Lung (tissue), 12 donors: Measurements from ENCODE around the gene USP3. TPM values are rescaled to one million over a fixed set of nuclear protein-coding genes. Genes with fewer than 3 reads are reported as not detected.

Source experiments
- ATAC-seq: fragments of 200-7000 bp; cut with Tn5 transposase; one replicate; pipeline ENCODE4 v1.9.1; 2020; ENCODE audit warnings: moderate number of reproducible peaks; ENCODE audit not compliant: insufficient read depth, low FRiP score
- DNase-seq, 3 donors: peaks; one replicate each; pipeline ENCODE4 v3.0.0-alpha.2; 2013 to 2017
- H3K27ac ChIP-seq, 2 donors: one replicate each; pipeline ENCODE4 v1.5.1; 2013; ENCODE audit warnings: mild to moderate bottlenecking in 2 of 2, moderate library complexity in 2 of 2, control low read depth in 1 of 2, inconsistent platforms in 1 of 2, low read depth in 1 of 2, low read length in 1 of 2
- H3K27me3 ChIP-seq, 3 donors: one replicate each; pipeline ENCODE4 v1.5.1; 2013; ENCODE audit warnings: low read length in 2 of 3; ENCODE audit not compliant: control insufficient read depth in 3 of 3, insufficient read depth in 3 of 3
- H3K36me3 ChIP-seq, 4 donors: one replicate each; pipeline ENCODE4 v1.5.1; 2013; ENCODE audit warnings: low read length in 4 of 4, mild to moderate bottlenecking in 1 of 4, moderate library complexity in 1 of 4; ENCODE audit not compliant: control insufficient read depth in 4 of 4, insufficient read depth in 4 of 4
- H3K4me1 ChIP-seq, 5 donors: one replicate each; pipeline ENCODE4 v1.5.1; 2013; ENCODE audit warnings: low read length in 5 of 5, mild to moderate bottlenecking in 2 of 5, moderate library complexity in 1 of 5; ENCODE audit not compliant: control insufficient read depth in 5 of 5, insufficient read depth in 5 of 5
- H3K4me3 ChIP-seq: one replicate; pipeline ENCODE4 v1.5.1; 2013; ENCODE audit warnings: mild to moderate bottlenecking, control low read depth, moderate library complexity
- H3K9ac ChIP-seq, 2 donors: one replicate each; pipeline ENCODE4 v1.5.1; 2013; ENCODE audit warnings: low read length in 2 of 2, control low read depth in 1 of 2; ENCODE audit not compliant: insufficient read depth in 1 of 2
- H3K9me3 ChIP-seq, 4 donors: one replicate each; pipeline ENCODE4 v1.5.1; 2013; ENCODE audit warnings: low read length in 3 of 4, mild to moderate bottlenecking in 1 of 4, moderate library complexity in 1 of 4; ENCODE audit not compliant: control insufficient read depth in 4 of 4, insufficient read depth in 3 of 4
- CTCF ChIP-seq: IDR thresholded peaks from 2 replicates; pipeline ENCODE4 v1.5.1; 2012; ENCODE audit warnings: mild to moderate bottlenecking; ENCODE audit errors: control extremely low read depth, extremely low read depth
- WGBS, 2 donors: extraction: QIAGEN DNeasy Blood & Tissue Kit; methylation state at CpG; one replicate each; pipeline ENCODE4 v1.1.7; 2013; 5-methylcytosine and 5-hydroxymethylcytosine counted together
- polyA plus RNA-seq, 2 donors: library from polyadenylated mRNA; stranded (reverse); fragments of 200-250 nt; gene quantifications; one replicate each; pipeline ENCODE4 v1.2.1, GENCODE V29; 2013
- total RNA-seq, 2 donors: library from RNA; depleted of rRNA in 1 of 2; stranded (reverse); fragments of >200 nt in 1 of 2; gene quantifications; one replicate each; pipeline ENCODE4 v1.2.1, GENCODE V29; 2014 to 2021
- donor health status: control.
- donor health status: control.
- donor health status: Bipolar disorder and iron deficiency.
- donor health status: healthy.
- donor health status: DM: yes; HTN: yes; CAD: no.

The USP3 gene
- total and polyA plus RNA-seq, 4 donors: 29.1 to 95.5 (median 49.9) TPM

- WGBS, 2 donors: 87 to 93% methylated on average over 6 of the region's 6 CpGs
- Histone ChIP-seq H3K27me3 (no peaks in the 10 kb centered on the region), H3K9ac (no peak overlapping the region), H3K4me3 (no peak overlapping the region), H3K36me3 (peaks cover 6 to 12% (median 9%) of the 10 kb centered on the region in 4 donors), H3K27ac (no peak overlapping the region), H3K9me3 (no peaks in the 10 kb centered on the region), H3K4me1 (peaks cover 0 to 2% (median 0%) of the 10 kb centered on the region in 5 donors)
- DNase-seq (no peak), ATAC-seq (no peak)
- no peak for TF ChIP-seq CTCF
Observed at GRCh38 chr15:63576441-63576840, 72.0 kb downstream of the USP3 start.

GRCh38 chr15:63582179-63582578 is 77.8 kb downstream of the USP3 start:
- H3K9ac ChIP-seq: no peak overlapping the region
- peaks cover 3 to 12% (median 4%) of the 10 kb centered on the region in 4 donors for H3K36me3 ChIP-seq
- H3K9me3 ChIP-seq: no peaks in the 10 kb centered on the region
- ATAC-seq (no peak), DNase-seq (no peak)
- TF ChIP-seq CTCF: no peak
- H3K4me1 ChIP-seq: no peaks in the 10 kb centered on the region
- H3K27me3 ChIP-seq: no peaks in the 10 kb centered on the region
- no peak overlapping the region for H3K4me3 ChIP-seq
- no peak overlapping the region for H3K27ac ChIP-seq

GRCh38 chr15:63582718-63583426 is 78.5 kb downstream of the USP3 start:
- Histone ChIP-seq H3K36me3 (peaks cover 3 to 12% (median 4%) of the 10 kb centered on the region in 4 donors), H3K9me3 (no peaks in the 10 kb centered on the region), H3K4me1 (no peaks in the 10 kb centered on the region), H3K4me3 (no peak overlapping the region), H3K27ac (no peak overlapping the region), H3K27me3 (no peaks in the 10 kb centered on the region), H3K9ac (no peak overlapping the region)
- no peak for TF ChIP-seq CTCF
- ATAC-seq: no peak
- no peak for DNase-seq
- WGBS, 2 donors: 90 to 93% methylated on average over 2 of the region's 2 CpGs

- Histone ChIP-seq H3K36me3 (peaks cover 19 to 31% (median 27%) of the 10 kb centered on the region in 4 donors), H3K4me1 (no peaks in the 10 kb centered on the region), H3K9ac (no peak overlapping the region), H3K4me3 (no peak overlapping the region), H3K27me3 (no peaks in the 10 kb centered on the region), H3K9me3 (no peaks in the 10 kb centered on the region), H3K27ac (no peak overlapping the region)
- no peak for TF ChIP-seq CTCF
- WGBS, 2 donors: 97 to 99% methylated on average over 5 of the region's 5 CpGs
- ATAC-seq: no peak
- no peak for DNase-seq
Observed at GRCh38 chr15:63586790-63587189, 82.4 kb downstream of the USP3 start.
